Endothelial cell (in vitro differentiated cells): ENCODE data around the gene KRTAP10-3. TPM values are rescaled to one million over a fixed set of nuclear protein-coding genes. Genes with fewer than 3 reads are reported as not detected.
"Not testable (repeated sequence)": the region's sequence is repeated elsewhere in the genome, so short reads cannot be mapped to it uniquely, and the experiment has no call there.

ENCODE experiments used
- DNase-seq: peaks from one replicate; pipeline ENCODE4 v3.0.0; 2021; ENCODE audit warnings: low spot score
- H3K27ac Mint-ChIP-seq: one replicate; pipeline ENCODE4 v1.8.0; 2021; ENCODE audit warnings: mixed read lengths, inconsistent platforms; ENCODE audit not compliant: unreplicated experiment
- H3K27me3 Mint-ChIP-seq: one replicate; pipeline ENCODE4 v1.8.0; 2021; ENCODE audit warnings: mild to moderate bottlenecking, moderate library complexity, mixed read lengths, inconsistent platforms; ENCODE audit not compliant: unreplicated experiment
- H3K36me3 Mint-ChIP-seq: one replicate; pipeline ENCODE4 v1.8.0; 2021; ENCODE audit warnings: mild to moderate bottlenecking, low read depth, mixed read lengths, inconsistent platforms; ENCODE audit not compliant: unreplicated experiment
- H3K4me1 Mint-ChIP-seq: one replicate; pipeline ENCODE4 v1.8.0; 2021; ENCODE audit warnings: mild to moderate bottlenecking, mixed read lengths, inconsistent platforms; ENCODE audit not compliant: unreplicated experiment
- H3K4me3 Mint-ChIP-seq: one replicate; pipeline ENCODE4 v1.8.0; 2021; ENCODE audit warnings: mild to moderate bottlenecking, mixed read lengths, inconsistent platforms; ENCODE audit not compliant: unreplicated experiment
- H3K9me3 Mint-ChIP-seq: one replicate; pipeline ENCODE4 v1.8.0; 2021; ENCODE audit warnings: mixed read lengths, inconsistent platforms; ENCODE audit not compliant: unreplicated experiment
- CTCF ChIP-seq: fragments of 200-600 bp; sonication (generic); IDR thresholded peaks from one replicate; pipeline ENCODE4 v1.5.0; 2021; ENCODE audit warnings: antibody characterized with exemption; ENCODE audit not compliant: unreplicated experiment
- total RNA-seq: library from RNA; stranded (reverse); fragmentation: NEBNext Ultra II Directional; extraction: Animal tissue kit (Norgen Biotek cat#: 25700); gene quantifications from one replicate; pipeline ENCODE4 v1.2.1, GENCODE V29; 2021; ENCODE audit not compliant: unreplicated experiment

KRTAP10-3 gene
- total RNA-seq, 1 donor from 2014 or later = not detected

GRCh38 chr21:44581158-44581557, 22.6 kb upstream of the KRTAP10-3 start:
- no peak overlapping the region for H3K27ac Mint-ChIP-seq
- no peaks in the 10 kb centered on the region for H3K4me1 Mint-ChIP-seq
- H3K27me3 Mint-ChIP-seq = peaks cover 4% of the 10 kb centered on the region
- no peaks in the 10 kb centered on the region for H3K9me3 Mint-ChIP-seq
- DNase-seq = no peak
- TF ChIP-seq CTCF = no peak
- no peak overlapping the region for H3K4me3 Mint-ChIP-seq
- H3K36me3 Mint-ChIP-seq = no peaks in the 10 kb centered on the region

- DNase-seq, H3K36me3 Mint-ChIP-seq, H3K9me3 Mint-ChIP-seq, H3K27me3 Mint-ChIP-seq, H3K4me1 Mint-ChIP-seq, H3K4me3 Mint-ChIP-seq, H3K27ac Mint-ChIP-seq: not testable (repeated sequence)
Observed at GRCh38 chr21:44580231-44580821, 21.7 kb upstream of the KRTAP10-3 start, which contains the start of gene KRTAP10-5. Gene KRTAP10-5 (minus strand): TSS chr21:44580604. CDS start chr21:44580578, 26 bp downstream.

GRCh38 chr21:44579833-44580144, 21.2 kb upstream of the KRTAP10-3 start:
- no peak overlapping the region for H3K27ac Mint-ChIP-seq
- DNase-seq = no peak
- H3K4me3 Mint-ChIP-seq = no peak overlapping the region
- H3K9me3 Mint-ChIP-seq = no peaks in the 10 kb centered on the region
- H3K4me1 Mint-ChIP-seq = peaks cover 4% of the 10 kb centered on the region
- H3K27me3 Mint-ChIP-seq = peaks cover 10% of the 10 kb centered on the region
- no peak for TF ChIP-seq CTCF
- H3K36me3 Mint-ChIP-seq = peaks cover 3% of the 10 kb centered on the region

GRCh38 chr21:44579056-44579832, 20.6 kb upstream of the KRTAP10-3 start:
- no peak for DNase-seq
- H3K4me3 Mint-ChIP-seq = no peak overlapping the region
- no peaks in the 10 kb centered on the region for H3K9me3 Mint-ChIP-seq
- H3K27ac Mint-ChIP-seq = no peak overlapping the region
- peaks cover 4% of the 10 kb centered on the region for H3K4me1 Mint-ChIP-seq
- H3K27me3 Mint-ChIP-seq = peaks cover 11% of the 10 kb centered on the region
- H3K36me3 Mint-ChIP-seq = peaks cover 3% of the 10 kb centered on the region
- no peak for TF ChIP-seq CTCF

GRCh38 chr21:44578371-44579055, 19.9 kb upstream of the KRTAP10-3 start:
- no peak for TF ChIP-seq CTCF
- no peaks in the 10 kb centered on the region for H3K9me3 Mint-ChIP-seq
- no peak for DNase-seq
- H3K4me3 Mint-ChIP-seq = no peak overlapping the region
- H3K27me3 Mint-ChIP-seq = peaks cover 11% of the 10 kb centered on the region
- peaks cover 3% of the 10 kb centered on the region for H3K36me3 Mint-ChIP-seq
- no peak overlapping the region for H3K27ac Mint-ChIP-seq
- H3K4me1 Mint-ChIP-seq = peaks cover 4% of the 10 kb centered on the region
